HepG2 (cell line): ENCODE results near the gene PDHX. TPM values are rescaled to one million over a fixed set of nuclear protein-coding genes. Genes with fewer than 3 reads are reported as not detected.

ENCODE experiments used
- ATAC-seq: fragments of 200-7000 bp; cut with Tn5 transposase; 3 replicates; pipeline ENCODE4 v1.9.1; 2020; ENCODE audit warnings: mild to moderate bottlenecking, moderate library complexity
- BruUV-seq: library from RNA; stranded (reverse); fragments of 400-500 nt; replicated peaks from 2 replicates; lab custom pipeline; 2021; lab: Mats Ljungman, UMichigan
- CTCF ChIA-PET: fragments of 300-600 bp; formaldehyde crosslinking; extraction: SDS; loops from one replicate; lab custom pipeline; 2021; ENCODE audit warnings: low total read pairs, inconsistent platforms, low intra/inter-chr PET ratio; lab: Yijun Ruan, JAX
- POLR2A ChIA-PET: fragments of 350-600 bp; sonication (Branson Sonifier 250); formaldehyde crosslinking; loops from one replicate; lab custom pipeline; 2020; ENCODE audit warnings: antibody characterized with exemption, inconsistent platforms; lab: Yijun Ruan, JAX
- DNase-seq: peaks from one replicate; pipeline ENCODE4 v3.0.0-alpha.2; 2015; ENCODE audit warnings: low spot score
- FAIRE-seq: peaks from 3 replicates; lab custom pipeline; 2011; peaks lifted over from hg19 to GRCh38; lab: Jason Lieb, UNC
- H2AFZ ChIP-seq: one replicate; pipeline ENCODE4 v1.6.1; 2011; ENCODE audit warnings: low read length, inconsistent platforms
- H3K27ac ChIP-seq: fragments of 300-600 bp; 3 replicates; pipeline ENCODE4 v1.8.0; 2011; ENCODE audit warnings: mixed run types, mild to moderate bottlenecking, mixed read lengths, low read length, inconsistent platforms; ENCODE audit not compliant: insufficient read depth; ENCODE audit errors: extremely low read length
- H3K27me3 ChIP-seq, 2 experiments: fragments of 200-600 bp in 1 of 2; 2 replicates in 1 of 2; 3 replicates in 1 of 2; pipeline versions ENCODE4 v1.6.0 to v1.8.0; 2011; ENCODE audit warnings: low read length in 2 of 2, mild to moderate bottlenecking in 2 of 2, moderate library complexity in 2 of 2, inconsistent platforms in 1 of 2; ENCODE audit not compliant: insufficient read depth in 2 of 2, control insufficient read depth in 1 of 2
- H3K36me3 ChIP-seq, 2 experiments: fragments of 200-600 bp in 1 of 2; replicated peaks in 1 of 2; 2 replicates in 1 of 2; 3 replicates in 1 of 2; pipeline versions ENCODE4 v1.5.1 to v1.8.0; 2011; ENCODE audit warnings: low read length in 2 of 2, inconsistent platforms in 1 of 2; ENCODE audit not compliant: insufficient read depth in 2 of 2, control insufficient read depth in 1 of 2
- H3K4me1 ChIP-seq: 2 replicates; pipeline ENCODE4 v1.5.1; 2012; ENCODE audit warnings: low read length, inconsistent platforms; ENCODE audit not compliant: insufficient read depth
- H3K4me2 ChIP-seq: 2 replicates; pipeline ENCODE4 v1.6.0; 2011; ENCODE audit warnings: low read depth, low read length, inconsistent platforms
- H3K4me3 ChIP-seq, 3 experiments: fragments of 200-600 bp in 1 of 3; sonication (generic), shearing (Covaris generic) in 1 of 3; replicated peaks in 1 of 3; 2 replicates each; pipeline ENCODE4 v1.5.1; 2011 to 2016; ENCODE audit warnings: low read length in 3 of 3, inconsistent platforms in 2 of 3, low read depth in 2 of 3, mild to moderate bottlenecking in 2 of 3, control low read depth in 1 of 3, mixed read lengths in 1 of 3; ENCODE audit not compliant: insufficient read depth in 1 of 3
- H3K79me2 ChIP-seq: one replicate; pipeline ENCODE4 v1.6.1; 2011; ENCODE audit warnings: low read length, inconsistent platforms; ENCODE audit not compliant: insufficient read depth
- H3K9ac ChIP-seq: 2 replicates; pipeline ENCODE4 v1.6.0; 2011; ENCODE audit warnings: mild to moderate bottlenecking, low read depth, low read length, inconsistent platforms; ENCODE audit not compliant: insufficient read depth
- H3K9me3 ChIP-seq: 2 replicates; pipeline ENCODE4 v1.5.1; 2012; ENCODE audit warnings: mild to moderate bottlenecking, low read length
- H4K20me1 ChIP-seq: 2 replicates; pipeline ENCODE4 v1.6.0; 2011; ENCODE audit warnings: inconsistent platforms, mild to moderate bottlenecking, low read length, moderate library complexity; ENCODE audit not compliant: insufficient read depth
- E2F5 ChIP-seq: sonication (generic); formaldehyde crosslinking; conservative IDR thresholded peaks from 2 replicates; pipeline ENCODE4 v1.4.0; 2020; ENCODE audit warnings: missing genetic modification reagents
- EHMT2 ChIP-seq: fragments of 200-600 bp; sonication (generic); IDR thresholded peaks from 2 replicates; pipeline ENCODE4 v1.7.0; 2017; ENCODE audit warnings: antibody characterized with exemption, low read depth, low read length, borderline replicate concordance
- GATA4 ChIP-seq: sonication (generic); IDR thresholded peaks from 2 replicates; pipeline ENCODE4 v1.6.1; 2016; ENCODE audit warnings: antibody characterized with exemption, low read depth, borderline replicate concordance
- HNF4A ChIP-seq: sonication (generic); formaldehyde crosslinking; IDR thresholded peaks from 2 replicates; pipeline ENCODE4 v1.4.0; 2020; ENCODE audit warnings: missing genetic modification reagents
- MBD4 ChIP-seq: IDR thresholded peaks from 2 replicates; pipeline ENCODE4 v1.6.1; 2012; ENCODE audit warnings: low read length, inconsistent platforms, borderline replicate concordance
- MYPOP ChIP-seq: sonication (generic); formaldehyde crosslinking; IDR thresholded peaks from 2 replicates; pipeline ENCODE4 v1.8.1; 2023; ENCODE audit warnings: mild to moderate bottlenecking, moderate library complexity, missing genetic modification reagents
- SP5 ChIP-seq: IDR thresholded peaks from 2 replicates; pipeline ENCODE4 v1.6.1; 2016; ENCODE audit warnings: low read depth, borderline replicate concordance
- ZNF143 ChIP-seq: sonication (generic); formaldehyde crosslinking; IDR thresholded peaks from 2 replicates; pipeline ENCODE4 v1.4.0; 2020; ENCODE audit warnings: missing genetic modification reagents
- ZNF609 ChIP-seq: sonication (generic); formaldehyde crosslinking; IDR thresholded peaks from 2 replicates; pipeline ENCODE4 v1.4.0; 2020; ENCODE audit warnings: mild to moderate bottlenecking, missing genetic modification reagents, borderline replicate concordance
- whole genome bisulfite sequencing: methylation state at CpG from one replicate; pipeline ENCODE4 v1.1.6; 2017; ENCODE audit warnings: low lambda C conversion rate; 5-methylcytosine and 5-hydroxymethylcytosine counted together
- in situ Hi-C: cut with HindIII; loops from 2 replicates; pipeline ENCODE4 v1.10.0; 2017; ENCODE audit warnings: low pct_unique_long_range_greater_than_20kb; ENCODE audit not compliant: extremely low pct_ligation_motif_present
- intact Hi-C: fragments of 100-400 bp; cut with micrococcal nuclease; formaldehyde crosslinking; loops from one replicate; pipeline ENCODE4 v1.10.0; 2022; ENCODE audit not compliant: unreplicated experiment
- polyA plus RNA-seq, 8 experiments: library from polyadenylated mRNA; depleted of rRNA in 3 of 8; stranded (reverse) in 7 of 8; unstranded in 1 of 8; fragments of >200 nt; fragmentation: Illumina TruSeq in 4 of 8; extraction: Trizol in 4 of 8; gene quantifications; 2 replicates each; pipeline versions ENCODE4 v1.2.1 to v1.2.3, GENCODE V29; 2011 to 2016; ENCODE audit warnings: low read depth in 4 of 8, missing spikeins in 1 of 8, mixed read lengths in 1 of 8; ENCODE audit not compliant: insufficient read depth in 1 of 8
- total RNA-seq, 5 experiments: library from RNA; depleted of rRNA; stranded (reverse); fragments of >200 nt; fragmentation: Illumina TruSeq; extraction: Trizol; gene quantifications; 2 replicates each; pipeline ENCODE4 v1.2.3, GENCODE V29; 2016; ENCODE audit warnings: low read depth in 1 of 5

The PDHX gene
- total and polyA plus RNA-seq, 2 of the 13 experiments (the other 11 are each of a cell fraction or from before 2014, with no cell fraction given), result 41.0 to 73.8 TPM

GRCh38 chr11:34909415-34909814 is 7.0 kb upstream of the PDHX start:
- Histone ChIP-seq H3K27ac (no peak overlapping the region), H2AFZ (no peak overlapping the region), H3K9me3 (no peaks in the 10 kb centered on the region), H3K36me3 (no peaks in the 10 kb centered on the region), H4K20me1 (no peaks in the 10 kb centered on the region), H3K9ac (no peak overlapping the region), H3K4me3 (no peak overlapping the region), H3K4me2 (no peak overlapping the region), H3K79me2 (peaks cover 2% of the 10 kb centered on the region), H3K4me1 (peaks cover 50% of the 10 kb centered on the region), H3K27me3 (no peaks in the 10 kb centered on the region)
- intact Hi-C loops, result no loop called here
- WGBS, result 73% methylated on average over 6 of the region's 6 CpGs
- TF ChIP-seq MYPOP (no peak), HNF4A (CRISPR knock-in tag) (no peak), MBD4 (no peak), EHMT2 (no peak), SP5 (CRISPR knock-in tag) (no peak), E2F5 (no peak), ZNF609 (CRISPR knock-in tag) (no peak), ZNF143 (CRISPR knock-in tag) (no peak), GATA4 (no peak)
- no peak for ATAC-seq
- ChIA-PET CTCF (no interaction called here), POLR2A (interaction anchor here (0.7 to 0.9 kb wide), 2 partner anchors 20 to 407 kb away, joined by 3 read pairs; no protein-coding TSS in a partner anchor)
- in situ Hi-C loops, result loop anchor here (25.0 kb wide), 1 partner anchor 747 kb away; no protein-coding TSS in a partner anchor
- no peak for FAIRE-seq
- BruUV-seq, result no TSS peak
- DNase-seq, result no peak
